CD14-positive monocyte (primary cell): ENCODE data around the gene THRA. TPM values are rescaled to one million over a fixed set of nuclear protein-coding genes. Genes with fewer than 3 reads are reported as not detected.

Experiments used
- DNase-seq, 3 donors: peaks; one replicate each; pipeline ENCODE4 v3.0.0-alpha.2; 2011 to 2022
- H2AFZ ChIP-seq: 2 replicates; pipeline ENCODE4 v1.6.0; 2012; ENCODE audit warnings: mild to moderate bottlenecking, low read depth, low read length, inconsistent platforms; ENCODE audit not compliant: insufficient read depth, poor library complexity, severe bottlenecking
- H3K27ac ChIP-seq, 2 donors: 1 replicate in 1 of 2; 2 replicates in 1 of 2; pipeline ENCODE4 v1.5.1; 2012 to 2013; ENCODE audit warnings: low read length in 2 of 2, control low read depth in 1 of 2, inconsistent platforms in 1 of 2, low read depth in 1 of 2, mild to moderate bottlenecking in 1 of 2
- H3K27me3 ChIP-seq, 2 donors: one replicate each; pipeline versions ENCODE4 v1.6.0 to v1.6.1; 2011 to 2013; ENCODE audit warnings: low read length in 2 of 2; ENCODE audit not compliant: control insufficient read depth in 2 of 2, insufficient read depth in 2 of 2
- H3K36me3 ChIP-seq, 2 donors: replicated peaks in 1 of 2; 1 replicate in 1 of 2; 2 replicates in 1 of 2; pipeline versions ENCODE4 v1.5.1 to v1.6.1; 2012 to 2013; ENCODE audit warnings: low read length in 2 of 2, control low read depth in 1 of 2, inconsistent platforms in 1 of 2, mild to moderate bottlenecking in 1 of 2; ENCODE audit not compliant: insufficient read depth in 2 of 2, control insufficient read depth in 1 of 2
- H3K4me1 ChIP-seq, 2 donors: 1 replicate in 1 of 2; 2 replicates in 1 of 2; pipeline versions ENCODE4 v1.5.1 to v1.6.1; 2012 to 2013; ENCODE audit warnings: low read length in 2 of 2, control low read depth in 1 of 2, inconsistent platforms in 1 of 2, mild to moderate bottlenecking in 1 of 2, moderate library complexity in 1 of 2; ENCODE audit not compliant: insufficient read depth in 2 of 2, control insufficient read depth in 1 of 2
- H3K4me2 ChIP-seq: replicated peaks from 2 replicates; pipeline ENCODE3; 2012; ENCODE audit warnings: low read length, moderate library complexity, mild to moderate bottlenecking; ENCODE audit not compliant: poor library complexity, severe bottlenecking; ENCODE audit errors: extremely low read depth
- H3K4me3 ChIP-seq, 3 experiments: fragments of 200-600 bp in 1 of 3; sonication (generic) in 1 of 3; replicated peaks in 1 of 3; 1 replicate in 2 of 3; 2 replicates in 1 of 3; pipeline ENCODE4 v1.5.1; 2011 to 2013; ENCODE audit warnings: low read length in 3 of 3, mild to moderate bottlenecking in 3 of 3, control low read depth in 2 of 3, low read depth in 2 of 3, inconsistent platforms in 1 of 3, moderate library complexity in 1 of 3
- H3K79me2 ChIP-seq: 2 replicates; pipeline ENCODE4 v1.6.0; 2012; ENCODE audit warnings: mild to moderate bottlenecking, control low read depth, inconsistent platforms, low read length, moderate library complexity; ENCODE audit not compliant: insufficient read depth
- H3K9ac ChIP-seq: 2 replicates; pipeline ENCODE4 v1.6.0; 2017; ENCODE audit warnings: low read length, mild to moderate bottlenecking; ENCODE audit not compliant: insufficient read depth, poor library complexity, severe bottlenecking
- H3K9me3 ChIP-seq, 2 donors: replicated peaks in 1 of 2; 1 replicate in 1 of 2; 2 replicates in 1 of 2; pipeline versions ENCODE4 v1.5.1 to v1.6.1; 2012 to 2013; ENCODE audit warnings: low read length in 2 of 2, control low read depth in 1 of 2; ENCODE audit not compliant: control insufficient read depth in 1 of 2, insufficient read depth in 1 of 2
- H4K20me1 ChIP-seq: 2 replicates; pipeline ENCODE4 v1.6.0; 2012; ENCODE audit warnings: mild to moderate bottlenecking, low read length, control low read depth, moderate library complexity; ENCODE audit not compliant: insufficient read depth
- H3K27ac Mint-ChIP-seq, 7 donors: one replicate each; pipeline ENCODE4 v1.8.0; 2020; ENCODE audit warnings: mild to moderate bottlenecking in 7 of 7, mixed read lengths in 7 of 7, moderate library complexity in 6 of 7, inconsistent platforms in 2 of 7
- H3K27me3 Mint-ChIP-seq, 3 donors: one replicate each; pipeline ENCODE4 v1.8.0; 2021 to 2022; ENCODE audit warnings: low read depth in 3 of 3, mild to moderate bottlenecking in 3 of 3, mixed read lengths in 3 of 3, moderate library complexity in 3 of 3, inconsistent platforms in 1 of 3
- H3K36me3 Mint-ChIP-seq, 2 donors: one replicate each; pipeline ENCODE4 v1.8.0; 2020; ENCODE audit warnings: mixed read lengths in 2 of 2, inconsistent platforms in 1 of 2, mild to moderate bottlenecking in 1 of 2
- H3K4me1 Mint-ChIP-seq: one replicate; pipeline ENCODE4 v1.8.0; 2020; ENCODE audit warnings: mild to moderate bottlenecking, mixed read lengths
- H3K4me3 Mint-ChIP-seq, 2 donors: one replicate each; pipeline ENCODE4 v1.8.0; 2020; ENCODE audit warnings: mild to moderate bottlenecking in 2 of 2, mixed read lengths in 2 of 2, moderate library complexity in 1 of 2
- H3K9me3 Mint-ChIP-seq, 7 donors: one replicate each; pipeline ENCODE4 v1.8.0; 2020 to 2022; ENCODE audit warnings: mixed read lengths in 7 of 7, mild to moderate bottlenecking in 6 of 7, moderate library complexity in 6 of 7, inconsistent platforms in 2 of 7
- CTCF ChIP-seq: fragments of 200-600 bp; IDR thresholded peaks from one replicate; pipeline ENCODE4 v1.8.0; 2022; ENCODE audit warnings: antibody characterized with exemption, mild to moderate bottlenecking
- WGBS: methylation state at CpG from one replicate; pipeline ENCODE4 v1.1.5; 2013; ENCODE audit warnings: missing lambda C conversion rate; ENCODE audit not compliant: insufficient coverage; 5-methylcytosine and 5-hydroxymethylcytosine counted together
- intact Hi-C, 2 donors: fragments of 100-400 bp; cut with micrococcal nuclease; formaldehyde crosslinking; loops; one replicate each; pipeline versions ENCODE4 v1.15.0 to v1.15.1; 2023
- polyA plus RNA-seq, 3 donors: library from polyadenylated mRNA; depleted of rRNA in 1 of 3; unstranded in 2 of 3; stranded (reverse) in 1 of 3; fragments of 300-500 nt in 2 of 3; fragments of >200 nt in 1 of 3; fragmentation: Illumina TruSeq in 2 of 3; gene quantifications; 1 replicate in 2 of 3; 2 replicates in 1 of 3; pipeline ENCODE4 v1.2.3, GENCODE V29; 2012 to 2021

Gene THRA
- polyA plus RNA-seq, 3 donors, result 2.5 to 7.5 (median 3.8) TPM

- Histone ChIP-seq H3K79me2 (peaks cover 82% of the 10 kb centered on the region), H3K4me1 (peaks cover 23 to 40% of the 10 kb centered on the region in 2 donors), H3K9ac (peak overlapping the region; percentile 92), H2AFZ (peak overlapping the region; percentile 66), H3K36me3 (peaks cover 22 to 32% of the 10 kb centered on the region in 2 donors), H3K9me3 (no peaks in the 10 kb centered on the region), H3K4me3 (peak overlapping the region; percentile 72 to 98 (median 98)), H3K4me2 (peak overlapping the region; percentile 98), H3K27ac (peak overlapping the region; percentile 78 to 80), H4K20me1 (peaks cover 34% of the 10 kb centered on the region), H3K27me3 (no peaks in the 10 kb centered on the region)
- no peak for DNase-seq
- Mint-ChIP-seq H3K4me1 (peaks cover 38% of the 10 kb centered on the region), H3K27ac (peak overlapping the region; percentile 89 to 99 (median 96)), H3K9me3 (no peaks in the 10 kb centered on the region), H3K27me3 (peaks cover 0 to 2% (median 0%) of the 10 kb centered on the region in 3 donors), H3K36me3 (peaks cover 21 to 32% of the 10 kb centered on the region in 2 donors), H3K4me3 (peak overlapping the region; percentile 99 to 100)
- TF ChIP-seq CTCF, result no peak
- no CpG with 5 or more reads among the region's 2 CpGs for WGBS
- intact Hi-C loops, result loop anchor here in 1 of 2 donors (5.0 kb wide), 1 partner anchor 34 kb away; no protein-coding TSS in a partner anchor
Measured at GRCh38 chr17:40123811-40124114, 61.0 kb downstream of the THRA start.

GRCh38 chr17:40124279-40125141, 61.7 kb downstream of the THRA start:
- peaks cover 0 to 2% (median 0%) of the 10 kb centered on the region in 3 donors for H3K27me3 Mint-ChIP-seq
- Histone ChIP-seq H3K4me1 (peaks cover 29 to 43% of the 10 kb centered on the region in 2 donors), H3K27ac (peak overlapping the region; percentile 30 to 80), H3K36me3 (peaks cover 25 to 39% of the 10 kb centered on the region in 2 donors), H4K20me1 (peaks cover 34% of the 10 kb centered on the region), H3K4me2 (peak overlapping the region; percentile 98), H3K4me3 (peak overlapping the region; percentile 72 to 98 (median 98)), H3K79me2 (peaks cover 88% of the 10 kb centered on the region), H3K9me3 (no peaks in the 10 kb centered on the region), H2AFZ (peak overlapping the region; percentile 17), H3K27me3 (no peaks in the 10 kb centered on the region), H3K9ac (peak overlapping the region; percentile 92)
- no peak for TF ChIP-seq CTCF
- intact Hi-C loops, result loop anchor here in 1 of 2 donors (5.0 kb wide), 1 partner anchor 33 kb away; no protein-coding TSS in a partner anchor
- 0% methylated on average over 3 of the region's 9 CpGs for WGBS
- peaks cover 28 to 36% of the 10 kb centered on the region in 2 donors for H3K36me3 Mint-ChIP-seq
- peak in 2 of 3 donors; percentile 37 to 44 for DNase-seq
- H3K9me3 Mint-ChIP-seq, result no peaks in the 10 kb centered on the region
- H3K4me1 Mint-ChIP-seq, result peaks cover 40% of the 10 kb centered on the region
- peak overlapping the region; percentile 89 to 99 (median 96) for H3K27ac Mint-ChIP-seq
- peak overlapping the region; percentile 99 to 100 for H3K4me3 Mint-ChIP-seq
